B cell (primary cell): ENCODE results near the gene STARD10. TPM values are rescaled to one million over a fixed set of nuclear protein-coding genes. Genes with fewer than 3 reads are reported as not detected.

ENCODE experiments used
- ATAC-seq: fragments of 200-7000 bp; cut with Tn5 transposase; one replicate; pipeline ENCODE4 v1.10.0; 2021; ENCODE audit warnings: low read depth, mild to moderate bottlenecking, moderate number of reproducible peaks, moderate library complexity
- CTCF ChIA-PET: fragments of 350-600 bp; sonication (Branson Sonifier 250); formaldehyde crosslinking; loops from one replicate; lab custom pipeline; 2021; ENCODE audit warnings: antibody characterized with exemption, inconsistent platforms; lab: Charles Lee
- POLR2A ChIA-PET: fragments of 350-600 bp; sonication (Branson Sonifier 250); formaldehyde crosslinking; loops from one replicate; lab custom pipeline; 2021; ENCODE audit warnings: antibody characterized with exemption; lab: Charles Lee
- DNase-seq: peaks from one replicate; pipeline ENCODE4 v3.0.0; 2013
- H2AFZ ChIP-seq: 2 replicates; pipeline ENCODE4 v1.6.1; 2012; ENCODE audit warnings: mild to moderate bottlenecking, low read depth, low read length; ENCODE audit not compliant: insufficient read depth, poor library complexity, severe bottlenecking
- H3K27ac ChIP-seq, 2 donors: 1 replicate in 1 of 2; 2 replicates in 1 of 2; pipeline ENCODE4 v1.5.1; 2012 to 2013; ENCODE audit warnings: low read length in 2 of 2, mild to moderate bottlenecking in 2 of 2, moderate library complexity in 1 of 2
- H3K27me3 ChIP-seq, 4 experiments: fragments of 200-600 bp in 1 of 4; sonication (generic) in 1 of 4; replicated peaks in 1 of 4; 1 replicate in 2 of 4; 2 replicates in 2 of 4; pipeline versions ENCODE4 v1.6.1 to v1.7.0; 2013 to 2016; ENCODE audit warnings: low read length in 3 of 4, mild to moderate bottlenecking in 2 of 4, mixed read lengths in 1 of 4, moderate library complexity in 1 of 4; ENCODE audit not compliant: insufficient read depth in 4 of 4, control insufficient read depth in 3 of 4; ENCODE audit errors: control extremely low read depth in 1 of 4
- H3K36me3 ChIP-seq, 2 experiments: replicated peaks in 1 of 2; 1 replicate in 1 of 2; 2 replicates in 1 of 2; pipeline versions ENCODE4 v1.6.1 to v1.7.1; 2013; ENCODE audit warnings: low read length in 1 of 2; ENCODE audit not compliant: insufficient read depth in 2 of 2, control insufficient read depth in 1 of 2; ENCODE audit errors: control extremely low read depth in 1 of 2, extremely low read depth in 1 of 2
- H3K4me1 ChIP-seq, 2 donors: fragments of 200-600 bp in 1 of 2; sonication (generic) in 1 of 2; 1 replicate in 1 of 2; 2 replicates in 1 of 2; pipeline versions ENCODE4 v1.5.1 to v1.6.1; 2013 to 2017; ENCODE audit warnings: low read length in 2 of 2; ENCODE audit not compliant: control insufficient read depth in 2 of 2, insufficient read depth in 2 of 2
- H3K4me2 ChIP-seq: replicated peaks from 2 replicates; pipeline ENCODE3; 2012; ENCODE audit warnings: mild to moderate bottlenecking, low read depth, low read length; ENCODE audit not compliant: poor library complexity, severe bottlenecking
- H3K4me3 ChIP-seq, 5 experiments: fragments of 200-600 bp in 1 of 5; sonication (generic) in 1 of 5; 1 replicate in 3 of 5; 2 replicates in 2 of 5; pipeline versions ENCODE4 v1.5.1 to v1.7.0; 2011 to 2016; ENCODE audit warnings: low read length in 4 of 5, mild to moderate bottlenecking in 4 of 5, low read depth in 2 of 5, control low read depth in 1 of 5, moderate library complexity in 1 of 5; ENCODE audit not compliant: insufficient read depth in 1 of 5; ENCODE audit errors: control extremely low read depth in 1 of 5, extremely low read depth in 1 of 5
- H3K79me2 ChIP-seq: fragments of 200-600 bp; sonication (generic); one replicate; pipeline ENCODE4 v1.6.0; 2016; ENCODE audit warnings: low read length; ENCODE audit not compliant: control insufficient read depth, insufficient read depth
- H3K9ac ChIP-seq: fragments of 200-600 bp; sonication (generic); 2 replicates; pipeline ENCODE4 v1.6.1; 2017; ENCODE audit warnings: mild to moderate bottlenecking, low read length, moderate library complexity
- H3K9me3 ChIP-seq, 3 donors: one replicate each; pipeline versions ENCODE4 v1.6.1 to v1.7.1; 2013; ENCODE audit warnings: low read length in 2 of 3; ENCODE audit not compliant: control insufficient read depth in 2 of 3, insufficient read depth in 1 of 3; ENCODE audit errors: control extremely low read depth in 1 of 3
- H4K20me1 ChIP-seq: 2 replicates; pipeline ENCODE4 v1.6.0; 2012; ENCODE audit warnings: mild to moderate bottlenecking, low read length; ENCODE audit not compliant: insufficient read depth, control insufficient read depth, poor library complexity, severe bottlenecking
- H3K27ac Mint-ChIP-seq: one replicate; pipeline ENCODE4 v1.8.0; 2021; ENCODE audit warnings: mixed read lengths
- H3K27me3 Mint-ChIP-seq: one replicate; pipeline ENCODE4 v1.8.0; 2021; ENCODE audit warnings: mixed read lengths
- H3K4me1 Mint-ChIP-seq: one replicate; pipeline ENCODE4 v1.8.0; 2021; ENCODE audit warnings: mixed read lengths
- H3K4me3 Mint-ChIP-seq: one replicate; pipeline ENCODE4 v1.8.0; 2021; ENCODE audit warnings: mixed read lengths
- H3K9me3 Mint-ChIP-seq: one replicate; pipeline ENCODE4 v1.8.0; 2022; ENCODE audit warnings: mixed read lengths; ENCODE audit not compliant: insufficient read depth
- CTCF ChIP-seq: fragments of 200-600 bp; IDR thresholded peaks from one replicate; pipeline ENCODE4 v1.8.0; 2022; ENCODE audit warnings: antibody characterized with exemption, mild to moderate bottlenecking
- EZH2 ChIP-seq: IDR thresholded peaks from 2 replicates; pipeline ENCODE4 v1.6.1; 2012; ENCODE audit warnings: borderline replicate concordance, low read depth, mild to moderate bottlenecking, moderate library complexity, low read length; ENCODE audit not compliant: insufficient read depth, poor library complexity, severe bottlenecking
- WGBS: methylation state at CpG from one replicate; pipeline ENCODE4 v1.1.5; 2013; ENCODE audit warnings: missing lambda C conversion rate; ENCODE audit not compliant: insufficient coverage; 5-methylcytosine and 5-hydroxymethylcytosine counted together
- intact Hi-C: fragments of 100-400 bp; cut with micrococcal nuclease; formaldehyde crosslinking; loops from one replicate; pipeline ENCODE4 v1.10.0; 2022
- polyA plus RNA-seq: library from polyadenylated mRNA; depleted of rRNA; stranded (reverse); fragments of >200 nt; gene quantifications from 2 replicates; pipeline ENCODE4 v1.2.3, GENCODE V29; 2012
- total RNA-seq, 2 donors: library from RNA; stranded (reverse); fragments of 120-200 nt in 1 of 2; gene quantifications; 1 replicate in 1 of 2; 2 replicates in 1 of 2; pipeline versions ENCODE4 v1.2.3 to v1.2.4, GENCODE V29; 2013 to 2022

Gene STARD10
- total and polyA plus RNA-seq, 2 donors (not counting 1 experiment from before 2014, with no cell fraction given) = 37.5 to 39.2 TPM

DNA sequence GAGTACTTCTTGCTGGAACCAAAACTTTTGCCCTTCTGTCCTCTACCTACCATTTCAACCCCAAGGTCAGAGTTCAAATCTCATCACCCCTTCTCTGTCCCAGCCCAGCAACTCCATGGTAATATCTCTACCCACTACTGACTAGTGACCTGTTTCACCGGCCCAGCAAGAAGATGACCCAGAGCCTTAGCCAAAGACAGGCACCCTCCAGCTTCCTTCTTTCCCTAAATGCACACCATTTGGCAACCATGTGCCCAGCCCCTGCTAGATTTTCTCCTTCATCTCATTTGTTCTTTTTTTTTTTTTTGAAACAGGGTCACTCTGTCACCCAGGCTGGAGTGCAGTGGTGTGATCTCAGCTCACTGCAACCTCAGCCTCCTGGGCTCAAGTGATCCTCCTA lies 56.5 kb downstream of the STARD10 start:
- no peaks in the 10 kb centered on the region for H3K27me3 Mint-ChIP-seq
- H3K9ac ChIP-seq = peak overlapping the region; percentile 62

More for the DNA sequence above, 56.5 kb downstream of the STARD10 start:
- peak overlapping the region; percentile 42 for H2AFZ ChIP-seq
- POLR2A ChIA-PET = interaction anchor here (1.1 to 1.6 kb wide), 3 partner anchors 12 to 45 kb away, joined by 4 to 12 read pairs (median 6); no protein-coding TSS in a partner anchor
- peaks cover 0 to under 1% (median 0%) of the 10 kb centered on the region in 3 donors for H3K9me3 ChIP-seq
- ATAC-seq (no peak), DNase-seq (no peak)
- H3K27ac Mint-ChIP-seq = peak overlapping the region; percentile 99
- H3K4me1 ChIP-seq = peaks cover 84 to 94% of the 10 kb centered on the region in 2 donors
- H4K20me1 ChIP-seq = peaks cover 7% of the 10 kb centered on the region
- H3K36me3 ChIP-seq = peaks cover 0 to 13% of the 10 kb centered on the region in 2 experiments
- TF ChIP-seq CTCF (no peak), EZH2 (no peak)
- intact Hi-C loops = loop anchor here (5.0 kb wide), 2 partner anchors 440 to 650 kb away; no protein-coding TSS in a partner anchor
- H3K9me3 Mint-ChIP-seq = no peaks in the 10 kb centered on the region
- peak overlapping the region; percentile 86 for H3K4me3 Mint-ChIP-seq
- CTCF ChIA-PET = interaction anchor here (0.9 to 23.8 kb wide), 6 partner anchors 8 to 440 kb away, joined by 3 to 390 read pairs (median 6); partner anchors contain the start of gene STARD10
- WGBS = 100% methylated on average over 1 of the region's 1 CpG
- peak overlapping the region; percentile 1 to 67 (median 44) for H3K4me3 ChIP-seq
- H3K4me1 Mint-ChIP-seq = peaks cover 90% of the 10 kb centered on the region
- H3K4me2 ChIP-seq = peak overlapping the region; percentile 83
- no peaks in the 10 kb centered on the region for H3K27me3 ChIP-seq
- H3K27ac ChIP-seq = peak overlapping the region; percentile 97 to 99
- H3K79me2 ChIP-seq = peaks cover 100% of the 10 kb centered on the region
